Measurements from ENCODE around the gene KIF19. TPM values are rescaled to one million over a fixed set of nuclear protein-coding genes. Genes with fewer than 3 reads are reported as not detected.

The KIF19 gene
- total RNA-seq, 1 experiment from 2014 or later: 0.15 TPM

DNA sequence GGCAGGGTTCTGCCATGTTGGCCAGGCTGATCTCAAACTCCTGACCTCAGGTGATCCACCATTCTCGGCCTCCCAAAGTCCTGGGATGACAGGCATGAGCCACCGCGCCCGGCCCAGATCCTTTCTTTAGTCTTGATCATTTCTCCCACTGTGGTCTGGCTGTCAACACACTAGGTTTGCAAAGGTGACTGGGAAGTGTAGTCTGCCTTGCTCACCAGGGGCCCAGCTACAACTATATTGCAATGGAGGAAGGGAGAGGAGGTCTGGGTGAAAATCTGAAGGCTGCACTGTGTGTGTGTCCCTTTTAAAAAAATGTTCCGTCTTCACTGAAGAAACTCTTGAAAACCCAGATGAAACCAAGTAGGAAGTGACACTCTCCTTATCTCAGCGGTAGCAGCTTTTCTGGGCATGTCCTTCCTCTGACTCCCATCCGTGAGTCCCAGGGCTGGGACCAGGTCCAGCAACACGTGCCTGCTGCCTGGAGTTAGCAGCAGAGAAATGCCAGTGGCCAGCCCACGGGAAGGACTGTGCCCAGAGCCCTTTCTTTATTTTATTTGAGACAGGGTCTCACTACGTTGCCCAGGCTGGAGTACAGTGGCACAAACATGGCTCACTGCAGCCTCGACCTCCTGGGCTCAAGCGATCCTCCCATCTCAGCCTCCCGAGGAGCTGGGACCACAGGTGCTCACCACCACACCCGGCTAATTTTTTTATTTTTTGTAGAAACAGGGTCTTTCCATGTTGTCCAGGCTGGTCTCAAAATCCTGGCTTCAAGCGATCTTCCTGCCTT is 17.8 kb upstream of the KIF19 start:
- ATAC-seq (no peak), DNase-seq (ENCODE audit: low read depth, low spot score) (no peak)
- H3K4me3 ChIP-seq (replicated peaks in 1 of 2; ENCODE audit: low read depth in 1 of 2, low read length in 2 of 2): no peak overlapping the region
- CTCF ChIA-PET: interaction anchor here (0.8 kb wide), 1 partner anchor 8 kb away, joined by 3 read pairs; no protein-coding TSS in a partner anchor
- BruUV-seq (replicated peaks): no TSS peak
- H3K9me2 ChIP-seq (ENCODE audit: insufficient read depth): no peaks in the 10 kb centered on the region
- H3K79me2 ChIP-seq (ENCODE audit: insufficient read depth, low read length): no peaks in the 10 kb centered on the region
- no peaks in the 10 kb centered on the region for H3K9me3 ChIP-seq (ENCODE audit: control insufficient read depth in 1 of 2, insufficient read depth in 1 of 2, low read depth in 1 of 2, low read length in 2 of 2)
- H3K4me1 ChIP-seq (ENCODE audit: control insufficient read depth in 1 of 2, insufficient read depth in 2 of 2, low read length in 2 of 2): no peaks in the 10 kb centered on the region
- H3K27ac ChIP-seq (ENCODE audit: low read depth, low read length): no peak overlapping the region
- POLR2A ChIA-PET: no interaction called here
- TF ChIP-seq ELF1 (IDR thresholded peaks at IDR 0.05; ENCODE audit: borderline replicate concordance, low read depth) (no peak), SIN3A (IDR thresholded peaks at IDR 0.05; ENCODE audit: low read depth) (no peak), FOSL1 (IDR thresholded peaks at IDR 0.05; ENCODE audit: low read depth) (no peak), SRF (IDR thresholded peaks at IDR 0.05; ENCODE audit: low read depth) (no peak), EZH2 (IDR thresholded peaks at IDR 0.05) (no peak), JUND (IDR thresholded peaks at IDR 0.05) (no peak), POLR2A (IDR thresholded peaks at IDR 0.05; ENCODE audit: borderline replicate concordance, extremely low read depth, insufficient read depth, insufficient read length) (no peak), RAD21 (IDR thresholded peaks at IDR 0.05; ENCODE audit: low read depth) (no peak), ZNF274 (IDR thresholded peaks at IDR 0.05; ENCODE audit: low read depth, low read length) (no peak), YY1 (IDR thresholded peaks at IDR 0.05; ENCODE audit: extremely low read depth, insufficient replicate concordance, low read depth, low read length) (no peak), SP1 (IDR thresholded peaks at IDR 0.05; ENCODE audit: low read depth) (no peak), TCF7L2 (IDR thresholded peaks at IDR 0.05; ENCODE audit: borderline replicate concordance, extremely low read depth, insufficient read depth, insufficient read length) (no peak)
- TF ChIP-seq, protein P1, sequence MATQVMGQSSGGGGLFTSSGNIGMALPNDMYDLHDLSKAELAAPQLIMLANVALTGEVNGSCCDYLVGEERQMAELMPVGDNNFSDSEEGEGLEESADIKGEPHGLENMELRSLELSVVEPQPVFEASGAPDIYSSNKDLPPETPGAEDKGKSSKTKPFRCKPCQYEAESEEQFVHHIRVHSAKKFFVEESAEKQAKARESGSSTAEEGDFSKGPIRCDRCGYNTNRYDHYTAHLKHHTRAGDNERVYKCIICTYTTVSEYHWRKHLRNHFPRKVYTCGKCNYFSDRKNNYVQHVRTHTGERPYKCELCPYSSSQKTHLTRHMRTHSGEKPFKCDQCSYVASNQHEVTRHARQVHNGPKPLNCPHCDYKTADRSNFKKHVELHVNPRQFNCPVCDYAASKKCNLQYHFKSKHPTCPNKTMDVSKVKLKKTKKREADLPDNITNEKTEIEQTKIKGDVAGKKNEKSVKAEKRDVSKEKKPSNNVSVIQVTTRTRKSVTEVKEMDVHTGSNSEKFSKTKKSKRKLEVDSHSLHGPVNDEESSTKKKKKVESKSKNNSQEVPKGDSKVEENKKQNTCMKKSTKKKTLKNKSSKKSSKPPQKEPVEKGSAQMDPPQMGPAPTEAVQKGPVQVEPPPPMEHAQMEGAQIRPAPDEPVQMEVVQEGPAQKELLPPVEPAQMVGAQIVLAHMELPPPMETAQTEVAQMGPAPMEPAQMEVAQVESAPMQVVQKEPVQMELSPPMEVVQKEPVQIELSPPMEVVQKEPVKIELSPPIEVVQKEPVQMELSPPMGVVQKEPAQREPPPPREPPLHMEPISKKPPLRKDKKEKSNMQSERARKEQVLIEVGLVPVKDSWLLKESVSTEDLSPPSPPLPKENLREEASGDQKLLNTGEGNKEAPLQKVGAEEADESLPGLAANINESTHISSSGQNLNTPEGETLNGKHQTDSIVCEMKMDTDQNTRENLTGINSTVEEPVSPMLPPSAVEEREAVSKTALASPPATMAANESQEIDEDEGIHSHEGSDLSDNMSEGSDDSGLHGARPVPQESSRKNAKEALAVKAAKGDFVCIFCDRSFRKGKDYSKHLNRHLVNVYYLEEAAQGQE (IDR thresholded peaks at IDR 0.05; ENCODE audit: low read depth): no peak
- TF ChIP-seq, protein P2, sequence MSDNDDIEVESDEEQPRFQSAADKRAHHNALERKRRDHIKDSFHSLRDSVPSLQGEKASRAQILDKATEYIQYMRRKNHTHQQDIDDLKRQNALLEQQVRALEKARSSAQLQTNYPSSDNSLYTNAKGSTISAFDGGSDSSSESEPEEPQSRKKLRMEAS (IDR thresholded peaks at IDR 0.05): no peak
- TF ChIP-seq, protein P3, sequence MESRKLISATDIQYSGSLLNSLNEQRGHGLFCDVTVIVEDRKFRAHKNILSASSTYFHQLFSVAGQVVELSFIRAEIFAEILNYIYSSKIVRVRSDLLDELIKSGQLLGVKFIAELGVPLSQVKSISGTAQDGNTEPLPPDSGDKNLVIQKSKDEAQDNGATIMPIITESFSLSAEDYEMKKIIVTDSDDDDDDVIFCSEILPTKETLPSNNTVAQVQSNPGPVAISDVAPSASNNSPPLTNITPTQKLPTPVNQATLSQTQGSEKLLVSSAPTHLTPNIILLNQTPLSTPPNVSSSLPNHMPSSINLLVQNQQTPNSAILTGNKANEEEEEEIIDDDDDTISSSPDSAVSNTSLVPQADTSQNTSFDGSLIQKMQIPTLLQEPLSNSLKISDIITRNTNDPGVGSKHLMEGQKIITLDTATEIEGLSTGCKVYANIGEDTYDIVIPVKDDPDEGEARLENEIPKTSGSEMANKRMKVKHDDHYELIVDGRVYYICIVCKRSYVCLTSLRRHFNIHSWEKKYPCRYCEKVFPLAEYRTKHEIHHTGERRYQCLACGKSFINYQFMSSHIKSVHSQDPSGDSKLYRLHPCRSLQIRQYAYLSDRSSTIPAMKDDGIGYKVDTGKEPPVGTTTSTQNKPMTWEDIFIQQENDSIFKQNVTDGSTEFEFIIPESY (IDR thresholded peaks at IDR 0.05; ENCODE audit: extremely low read depth, insufficient replicate concordance, low read length): no peak
- H3K27me3 ChIP-seq (ENCODE audit: insufficient read depth, low read length): no peaks in the 10 kb centered on the region
- no peaks in the 10 kb centered on the region for H4K20me1 ChIP-seq (ENCODE audit: insufficient read depth)
- no peaks in the 10 kb centered on the region for H3K36me3 ChIP-seq (ENCODE audit: control insufficient read depth in 1 of 2, insufficient read depth in 2 of 2, low read length in 2 of 2)
- RAD21 ChIA-PET (ENCODE audit: low non-redundant PET in 1 of 2, low total read pairs in 2 of 2, uncharacterized antibody in 2 of 2, unreplicated experiment in 2 of 2): no interaction called here
- H2AFZ ChIP-seq (ENCODE audit: low read depth, low read length, poor library complexity, severe bottlenecking): no peak overlapping the region
- H3K9ac ChIP-seq (ENCODE audit: low read length): no peak overlapping the region
- intact Hi-C loops (cut with micrococcal nuclease): loop anchor here (10.0 kb wide), 1 partner anchor 297 kb away; no protein-coding TSS in a partner anchor
- no peak overlapping the region for H3K4me2 ChIP-seq (ENCODE audit: low read length)
